ENCODE data around the gene ACSM4. TPM values are rescaled to one million over a fixed set of nuclear protein-coding genes. Genes with fewer than 3 reads are reported as not detected.
"Not testable (repeated sequence)": the region's sequence is repeated elsewhere in the genome, so short reads cannot be mapped to it uniquely, and the experiment has no call there.

The ACSM4 gene
- polyA plus RNA-seq, 1 of the 3 experiments (the other 2 are of a cell fraction) = not detected

GRCh38 chr12:7282844-7283243 is 21.0 kb upstream of the ACSM4 start:
- CTCF ChIA-PET = no interaction called here
- 0% methylated on average over 2 of the region's 2 CpGs for WGBS (ENCODE audit: low lambda C conversion rate)
- no peak for TF ChIP-seq CTCF (IDR thresholded peaks at IDR 0.05)
- no peak for TF ChIP-seq FOXJ3 (CRISPR knock-in tag; IDR thresholded peaks at IDR 0.05)
- TF ChIP-seq RCOR1 (IDR thresholded peaks at IDR 0.05; ENCODE audit: low read length) = no peak
- TF ChIP-seq ELF1 (IDR thresholded peaks at IDR 0.05) = no peak
- no peak for TF ChIP-seq USF2 (IDR thresholded peaks at IDR 0.05; ENCODE audit: borderline replicate concordance, low read depth, low read length)
- no peak for TF ChIP-seq NFIC (IDR thresholded peaks at IDR 0.05; ENCODE audit: borderline replicate concordance)
- Histone ChIP-seq H4K20me1 (ENCODE audit: insufficient read depth) (no peaks in the 10 kb centered on the region), H3K79me2 (ENCODE audit: insufficient read depth) (no peaks in the 10 kb centered on the region), H3F3A (replicated peaks; ENCODE audit: insufficient read depth) (no peaks in the 10 kb centered on the region), H3K27ac (ENCODE audit: low read depth in 2 of 2, low read length in 1 of 2) (no peak overlapping the region), H3K4me3 (ENCODE audit: low read depth in 2 of 2, low read length in 1 of 2) (no peak overlapping the region), H3K9ac (no peak overlapping the region), H3K27me3 (ENCODE audit: insufficient read depth) (no peaks in the 10 kb centered on the region; the same call in 1 of the 2 replicates), H3K4me2 (no peak overlapping the region), H3K4me1 (ENCODE audit: control insufficient read depth in 1 of 2, insufficient read depth in 2 of 2, low read depth in 1 of 2, low read length in 1 of 2) (no peaks in the 10 kb centered on the region), H2AFZ (ENCODE audit: low read depth) (no peak overlapping the region), H3K36me3 (replicated peaks in 1 of 2; ENCODE audit: control insufficient read depth in 1 of 2, insufficient read depth in 2 of 2, low read length in 1 of 2) (no peaks in the 10 kb centered on the region), H3K9me3 (no peaks in the 10 kb centered on the region), H3K9me2 (no peaks in the 10 kb centered on the region)
- no peak for DNase-seq
- POLR2A ChIA-PET = no interaction called here

- TF ChIP-seq NFIC (IDR thresholded peaks at IDR 0.05; ENCODE audit: borderline replicate concordance) = no peak
- no peak for TF ChIP-seq RXRA (IDR thresholded peaks at IDR 0.05; ENCODE audit: borderline replicate concordance, low read depth)
- TF ChIP-seq FOXM1 (IDR thresholded peaks at IDR 0.05; ENCODE audit: low read depth) = no peak
- no peak for TF ChIP-seq USF2 (IDR thresholded peaks at IDR 0.05; ENCODE audit: borderline replicate concordance, low read depth, low read length)
- no peak for TF ChIP-seq IRF3 (IDR thresholded peaks at IDR 0.05; ENCODE audit: low read depth, low read length)
- no peak for TF ChIP-seq EZH2phosphoT487 (IDR thresholded peaks at IDR 0.05; ENCODE audit: borderline replicate concordance, low read depth)
- TF ChIP-seq USF1 (IDR thresholded peaks at IDR 0.05; ENCODE audit: borderline replicate concordance, low read depth) = no peak
- TF ChIP-seq YY1 (IDR thresholded peaks at IDR 0.05; ENCODE audit: low read depth) = no peak
- no peak for TF ChIP-seq GATA2 (CRISPR knock-in tag; IDR thresholded peaks at IDR 0.05)
- TF ChIP-seq RCOR1 (IDR thresholded peaks at IDR 0.05; ENCODE audit: low read length) = no peak
- TF ChIP-seq PBX3 (IDR thresholded peaks at IDR 0.05) = no peak
- Histone ChIP-seq H4K20me1 (ENCODE audit: insufficient read depth) (no peaks in the 10 kb centered on the region), H3K4me1 (ENCODE audit: control insufficient read depth in 1 of 2, insufficient read depth in 2 of 2, low read depth in 1 of 2, low read length in 1 of 2) (no peaks in the 10 kb centered on the region), H3K9ac (no peak overlapping the region), H3K9me2 (no peaks in the 10 kb centered on the region), H3K4me3 (ENCODE audit: low read depth in 2 of 2, low read length in 1 of 2) (no peak overlapping the region), H3K79me2 (ENCODE audit: insufficient read depth) (no peaks in the 10 kb centered on the region), H3F3A (replicated peaks; ENCODE audit: insufficient read depth) (no peaks in the 10 kb centered on the region), H3K9me3 (no peaks in the 10 kb centered on the region), H3K4me2 (no peak overlapping the region), H3K27me3 (ENCODE audit: insufficient read depth) (no peaks in the 10 kb centered on the region), H3K27ac (ENCODE audit: low read depth in 2 of 2, low read length in 1 of 2) (no peak overlapping the region), H2AFZ (ENCODE audit: low read depth) (no peak overlapping the region), H3K36me3 (replicated peaks in 1 of 2; ENCODE audit: control insufficient read depth in 1 of 2, insufficient read depth in 2 of 2, low read length in 1 of 2) (no peaks in the 10 kb centered on the region)
- no peak for DNase-seq
- ChIA-PET POLR2A (no interaction called here), CTCF (no interaction called here)
- 1% methylated on average over 2 of the region's 2 CpGs for WGBS (ENCODE audit: low lambda C conversion rate)
Measured at GRCh38 chr12:7289743-7290142, 14.1 kb upstream of the ACSM4 start.

GRCh38 chr12:7290588-7290987 is 13.3 kb upstream of the ACSM4 start:
- H3K79me2 ChIP-seq (ENCODE audit: insufficient read depth); H3K9me3 ChIP-seq; H3K9ac ChIP-seq; H3K27ac ChIP-seq (ENCODE audit: low read depth in 2 of 2, low read length in 1 of 2); H2AFZ ChIP-seq (ENCODE audit: low read depth); CTCF ChIA-PET; H4K20me1 ChIP-seq (ENCODE audit: insufficient read depth); H3K4me2 ChIP-seq; H3K4me3 ChIP-seq (ENCODE audit: low read depth in 2 of 2, low read length in 1 of 2); H3K27me3 ChIP-seq (ENCODE audit: insufficient read depth); H3K36me3 ChIP-seq (replicated peaks in 1 of 2; ENCODE audit: control insufficient read depth in 1 of 2, insufficient read depth in 2 of 2, low read length in 1 of 2); H3K9me2 ChIP-seq; H3K4me1 ChIP-seq (ENCODE audit: control insufficient read depth in 1 of 2, insufficient read depth in 2 of 2, low read depth in 1 of 2, low read length in 1 of 2); DNase-seq; POLR2A ChIA-PET; H3F3A ChIP-seq (replicated peaks; ENCODE audit: insufficient read depth): not testable (repeated sequence)
- 0% methylated on average over 1 of the region's 1 CpG for WGBS (ENCODE audit: low lambda C conversion rate)

Data from SK-N-SH (cell line).